GM23248 (cell line): ENCODE measurements around the gene SYS1.

ENCODE experiments used
- EZH2 ChIP-seq: fragments of 200-600 bp; sonication (generic); IDR thresholded peaks from 2 replicates; pipeline ENCODE4 v1.6.1; 2018; ENCODE audit warnings: antibody characterized with exemption, mild to moderate bottlenecking; ENCODE audit not compliant: insufficient read depth, poor library complexity, severe bottlenecking
- EZH2phosphoT487 ChIP-seq: fragments of 200-600 bp; sonication (generic); IDR thresholded peaks from 2 replicates; pipeline ENCODE4 v1.6.1; 2018; ENCODE audit warnings: antibody characterized with exemption, moderate library complexity, mild to moderate bottlenecking, low read depth; ENCODE audit not compliant: insufficient read depth

- TF ChIP-seq EZH2phosphoT487 (no peak), EZH2 (no peak)
Observed at GRCh38 chr20:45330476-45330875, 32.5 kb upstream of the SYS1 start.
